HG03064 (cell line): ENCODE measurements around the gene MAP2K3.

Source experiments
- ATAC-seq: cut with Tn5 transposase; IDR thresholded peaks from one replicate; pipeline ENCODE4 v1.9.1; 2021; ENCODE audit warnings: low read depth; ENCODE audit not compliant: unreplicated experiment

MAP2K3 gene

GRCh38 chr17:21282231-21282630 lies 2.3 kb upstream of the MAP2K3 start:
- no peak for ATAC-seq

GRCh38 chr17:21282850-21283249 lies 1.7 kb upstream of the MAP2K3 start:
- no peak for ATAC-seq

GRCh38 chr17:21283482-21284318 lies 811 bp upstream of the MAP2K3 start:
- no peak for ATAC-seq

GRCh38 chr17:21285164-21286065 lies 904 bp downstream of the MAP2K3 start:
- ATAC-seq = no peak

- ATAC-seq = no peak
Observed at GRCh38 chr17:21286066-21286770, 1.7 kb downstream of the MAP2K3 start.

- ATAC-seq = no peak
Observed at GRCh38 chr17:21286909-21287702, 2.6 kb downstream of the MAP2K3 start.

- peak; percentile 32 for ATAC-seq
Observed at GRCh38 chr17:21287703-21288449, 3.4 kb downstream of the MAP2K3 start.

GRCh38 chr17:21288571-21289017 lies 4.1 kb downstream of the MAP2K3 start:
- peak; percentile 18 for ATAC-seq

- ATAC-seq = no peak
Observed at GRCh38 chr17:21289175-21289901, 4.8 kb downstream of the MAP2K3 start.

- no peak for ATAC-seq
Observed at GRCh38 chr17:21289902-21290571, 5.5 kb downstream of the MAP2K3 start.

GRCh38 chr17:21291357-21291756 lies 6.8 kb downstream of the MAP2K3 start:
- ATAC-seq = no peak

- ATAC-seq = no peak
Observed at GRCh38 chr17:21291862-21292261, 7.4 kb downstream of the MAP2K3 start.

GRCh38 chr17:21292867-21293830 lies 8.6 kb downstream of the MAP2K3 start:
- ATAC-seq = no peak

GRCh38 chr17:21293831-21294210 lies 9.3 kb downstream of the MAP2K3 start:
- no peak for ATAC-seq

- no peak for ATAC-seq
Observed at GRCh38 chr17:21294321-21295035, 10.0 kb downstream of the MAP2K3 start.
